Epidermal melanocyte (primary cell): ENCODE data around the gene GSTA1.
"Not testable (repeated sequence)": the region's sequence is repeated elsewhere in the genome, so short reads cannot be mapped to it uniquely, and the experiment has no call there.

Experiments
- DNase-seq: peaks from one replicate; pipeline ENCODE4 v3.0.0; 2011; ENCODE audit warnings: low spot score; ENCODE audit not compliant: insufficient read length

The GSTA1 gene

GRCh38 chr6:52759085-52759484 is 44.5 kb downstream of the GSTA1 start:
- DNase-seq = no peak

- not testable (repeated sequence) for DNase-seq
Measured at GRCh38 chr6:52757651-52758338, 45.8 kb downstream of the GSTA1 start.

- no peak for DNase-seq
Measured at GRCh38 chr6:52754443-52754842, 49.2 kb downstream of the GSTA1 start.

GRCh38 chr6:52753137-52753536 is 50.5 kb downstream of the GSTA1 start:
- not testable (repeated sequence) for DNase-seq

GRCh38 chr6:52752310-52752709 is 51.3 kb downstream of the GSTA1 start:
- DNase-seq = no peak

GRCh38 chr6:52749556-52750152 is 54.0 kb downstream of the GSTA1 start:
- no peak for DNase-seq

- not testable (repeated sequence) for DNase-seq
Measured at GRCh38 chr6:52747301-52747700, 56.3 kb downstream of the GSTA1 start.

GRCh38 chr6:52746213-52746612 is 57.4 kb downstream of the GSTA1 start:
- DNase-seq = no peak

GRCh38 chr6:52745764-52746201 is 57.8 kb downstream of the GSTA1 start:
- DNase-seq = no peak

GRCh38 chr6:52741872-52742271 is 61.7 kb downstream of the GSTA1 start:
- no peak for DNase-seq
